IMR-90 (cell line): ENCODE data around the gene JAKMIP2.

Source experiments
- CEBPB ChIP-seq: IDR thresholded peaks from 2 replicates; pipeline ENCODE4 v1.6.1; 2012; ENCODE audit warnings: low read depth, low read length, improper control_type of control experiment
- MXI1 ChIP-seq: IDR thresholded peaks from 2 replicates; pipeline ENCODE4 v1.6.1; 2012; ENCODE audit warnings: low read depth, mild to moderate bottlenecking, low read length, moderate library complexity, borderline replicate concordance
- TF ChIP-seq, protein P1 (sequence below): conservative IDR thresholded peaks from 2 replicates; pipeline ENCODE4 v1.5.1; 2012; ENCODE audit warnings: mild to moderate bottlenecking, low read depth, low read length, improper control_type of control experiment
- TF ChIP-seq, protein P2 (sequence below): fragments of 150-350 bp; IDR thresholded peaks from 2 replicates; pipeline ENCODE4 v1.6.1; 2017; ENCODE audit warnings: mild to moderate bottlenecking, antibody characterized with exemption, low read length, low read depth

DNA sequence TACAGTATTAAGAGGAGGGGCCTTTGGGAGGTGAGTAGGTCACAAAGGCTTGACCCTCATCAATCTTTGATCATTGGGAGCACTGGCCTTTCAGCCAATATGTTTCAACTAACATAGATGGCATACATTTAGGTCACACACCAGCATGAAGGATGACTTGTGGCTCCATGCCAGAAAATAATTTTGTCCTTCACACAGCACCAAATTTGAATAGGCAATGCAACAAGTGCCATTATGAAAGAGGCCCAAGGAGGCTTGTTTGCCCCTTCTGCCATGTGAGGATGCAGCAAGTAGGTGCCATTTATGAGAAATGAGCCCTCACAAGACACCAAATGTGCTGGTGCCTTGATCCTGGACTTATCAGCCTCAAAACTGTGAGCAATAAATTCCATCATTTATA is 81.1 kb downstream of the JAKMIP2 start:
- TF ChIP-seq MXI1 (no peak), CEBPB (no peak)
- TF ChIP-seq, protein P1, sequence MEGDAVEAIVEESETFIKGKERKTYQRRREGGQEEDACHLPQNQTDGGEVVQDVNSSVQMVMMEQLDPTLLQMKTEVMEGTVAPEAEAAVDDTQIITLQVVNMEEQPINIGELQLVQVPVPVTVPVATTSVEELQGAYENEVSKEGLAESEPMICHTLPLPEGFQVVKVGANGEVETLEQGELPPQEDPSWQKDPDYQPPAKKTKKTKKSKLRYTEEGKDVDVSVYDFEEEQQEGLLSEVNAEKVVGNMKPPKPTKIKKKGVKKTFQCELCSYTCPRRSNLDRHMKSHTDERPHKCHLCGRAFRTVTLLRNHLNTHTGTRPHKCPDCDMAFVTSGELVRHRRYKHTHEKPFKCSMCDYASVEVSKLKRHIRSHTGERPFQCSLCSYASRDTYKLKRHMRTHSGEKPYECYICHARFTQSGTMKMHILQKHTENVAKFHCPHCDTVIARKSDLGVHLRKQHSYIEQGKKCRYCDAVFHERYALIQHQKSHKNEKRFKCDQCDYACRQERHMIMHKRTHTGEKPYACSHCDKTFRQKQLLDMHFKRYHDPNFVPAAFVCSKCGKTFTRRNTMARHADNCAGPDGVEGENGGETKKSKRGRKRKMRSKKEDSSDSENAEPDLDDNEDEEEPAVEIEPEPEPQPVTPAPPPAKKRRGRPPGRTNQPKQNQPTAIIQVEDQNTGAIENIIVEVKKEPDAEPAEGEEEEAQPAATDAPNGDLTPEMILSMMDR: no peak
- TF ChIP-seq, protein P2, sequence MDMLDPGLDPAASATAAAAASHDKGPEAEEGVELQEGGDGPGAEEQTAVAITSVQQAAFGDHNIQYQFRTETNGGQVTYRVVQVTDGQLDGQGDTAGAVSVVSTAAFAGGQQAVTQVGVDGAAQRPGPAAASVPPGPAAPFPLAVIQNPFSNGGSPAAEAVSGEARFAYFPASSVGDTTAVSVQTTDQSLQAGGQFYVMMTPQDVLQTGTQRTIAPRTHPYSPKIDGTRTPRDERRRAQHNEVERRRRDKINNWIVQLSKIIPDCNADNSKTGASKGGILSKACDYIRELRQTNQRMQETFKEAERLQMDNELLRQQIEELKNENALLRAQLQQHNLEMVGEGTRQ: no peak
